NCI-H1694 (cell line): ENCODE results near the gene APRT.

Experiments used
- DNase-seq: peaks from one replicate; lab custom pipeline; 2025; lab: John Stamatoyannopoulos, UW

APRT gene, protein sequence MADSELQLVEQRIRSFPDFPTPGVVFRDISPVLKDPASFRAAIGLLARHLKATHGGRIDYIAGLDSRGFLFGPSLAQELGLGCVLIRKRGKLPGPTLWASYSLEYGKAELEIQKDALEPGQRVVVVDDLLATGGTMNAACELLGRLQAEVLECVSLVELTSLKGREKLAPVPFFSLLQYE

DNA sequence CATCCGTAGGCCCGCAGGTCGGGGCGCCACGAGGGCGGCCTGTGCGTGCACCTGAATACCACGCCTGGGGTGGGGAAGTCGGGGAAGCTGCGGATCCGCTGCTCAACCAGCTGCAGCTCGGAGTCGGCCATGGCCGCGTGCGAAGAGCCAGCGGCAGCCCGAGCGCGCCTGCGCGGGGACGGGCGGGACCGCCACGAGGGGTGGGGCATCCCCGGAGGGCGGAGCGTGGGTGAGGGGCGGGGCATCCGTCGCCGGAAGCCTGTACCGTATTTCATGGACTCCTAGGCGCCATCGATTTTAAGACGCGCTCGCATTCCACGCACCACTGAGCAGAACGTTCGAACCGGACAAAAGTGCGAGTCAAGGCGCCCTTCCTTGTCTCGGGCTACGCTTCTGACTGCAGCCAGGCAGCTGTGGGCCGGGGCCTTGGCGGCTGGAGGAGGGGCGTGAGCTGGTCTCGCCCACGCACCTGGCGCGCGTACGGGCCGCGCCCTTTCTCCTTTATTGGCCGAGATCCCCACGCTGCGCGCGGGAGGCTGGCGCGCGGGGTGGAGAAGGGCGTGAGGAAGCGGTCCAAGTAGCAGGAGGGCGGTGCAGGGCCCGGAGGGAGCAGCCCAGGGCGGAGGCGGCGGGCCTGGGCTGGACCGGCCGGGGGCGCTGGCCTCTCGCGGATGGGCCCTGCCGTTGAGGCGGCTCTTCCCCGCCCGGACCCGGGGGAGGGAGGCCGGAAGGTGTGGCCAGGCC, at the start of gene APRT:
TSS of gene APRT (minus strand) at position 160 of the 744 bp plus-strand sequence. CDS start at position 131, 29 bp downstream.
- peak; percentile 61 for DNase-seq

- no peak for DNase-seq
These were observed 49.6 kb upstream of the APRT start for GRCh38 chr16:88861359-88861758.

DNA sequence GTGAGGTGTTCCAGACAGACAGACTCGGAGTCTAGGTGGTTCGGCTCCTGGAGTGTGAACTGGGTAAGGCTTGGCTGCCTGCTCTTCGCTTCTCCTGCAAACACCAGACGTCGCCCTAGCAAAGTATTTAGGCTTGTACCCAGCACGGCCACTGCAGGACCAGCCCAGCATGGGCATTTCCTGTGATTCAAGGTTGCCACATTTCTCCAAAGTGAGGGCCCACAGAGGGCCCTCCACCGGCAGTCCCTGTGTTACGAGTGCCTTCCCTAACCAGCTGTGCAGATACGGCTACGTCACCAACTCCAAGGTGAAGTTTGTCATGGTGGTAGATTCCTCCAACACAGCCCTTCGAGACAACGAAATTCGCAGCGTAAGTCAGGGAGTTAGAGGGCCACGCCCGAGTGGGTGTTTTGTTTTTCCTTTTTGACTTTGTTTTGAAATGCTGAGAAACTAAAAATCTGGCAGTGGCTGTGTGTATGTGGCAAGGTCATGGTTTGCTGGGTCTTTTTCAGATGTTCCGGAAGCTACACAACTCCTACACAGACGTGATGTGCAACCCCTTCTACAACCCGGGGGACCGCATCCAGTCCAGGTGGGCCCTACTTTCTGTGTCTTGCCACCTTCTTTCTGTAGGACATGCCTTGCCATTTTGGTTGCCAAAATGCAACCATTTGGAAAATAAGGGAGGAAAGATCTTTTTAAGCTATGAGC, 47.8 kb upstream of the APRT start:
- no peak for DNase-seq

GRCh38 chr16:88857728-88858339, 46.1 kb upstream of the APRT start:
- peak; percentile 23 for DNase-seq

DNA sequence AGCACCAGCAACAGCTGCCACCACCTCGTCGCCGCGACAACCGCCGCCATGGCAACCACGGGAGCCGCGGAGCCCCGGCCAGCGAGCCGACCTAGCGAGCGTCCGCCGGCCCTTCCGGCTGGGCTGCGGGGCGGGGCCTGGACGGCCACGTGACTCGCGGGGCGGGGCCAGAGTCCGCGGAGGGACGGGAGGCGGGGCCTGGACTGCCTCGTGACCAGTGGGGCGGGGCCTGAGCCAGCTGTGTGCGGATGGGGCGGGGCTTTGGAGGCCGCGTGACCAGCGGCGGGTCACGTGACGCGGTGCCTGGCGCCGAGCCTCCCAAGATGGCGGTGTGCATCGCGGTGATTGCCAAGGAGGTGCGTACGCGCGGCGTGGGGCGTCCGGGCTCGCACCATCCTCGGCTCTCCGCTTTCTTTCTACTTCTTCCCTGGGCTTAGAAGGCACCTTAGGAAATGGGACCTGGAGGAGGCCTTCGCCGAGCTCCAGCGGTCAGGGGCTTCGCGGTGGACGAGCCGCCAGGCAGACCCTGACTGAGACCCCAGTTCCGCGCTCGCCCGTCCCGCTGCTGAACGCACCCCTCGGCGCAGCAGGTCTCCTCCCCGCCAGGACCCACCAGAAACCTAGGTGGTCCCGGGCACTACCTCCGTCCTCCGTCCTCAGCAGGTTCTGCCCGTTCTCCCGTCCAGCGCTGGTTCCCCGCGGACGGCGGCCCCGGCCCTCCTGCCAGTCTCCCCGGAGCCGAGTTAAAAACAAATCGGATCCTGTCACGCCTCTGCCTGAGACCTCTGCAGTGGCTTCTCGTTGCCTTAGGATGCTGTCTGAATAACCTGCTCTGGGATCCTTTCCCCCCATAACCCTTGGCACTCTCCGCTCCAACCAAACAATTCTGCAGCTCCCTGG, 45.4 kb upstream of the APRT start, which contains the start of the genes GALNS and TRAPPC2L:
TSS of gene GALNS (minus strand) at position 120 of the 900 bp plus-strand sequence. CDS start at position 50, 70 bp downstream.
TSS of gene TRAPPC2L (plus strand) at position 300 of the 900 bp plus-strand sequence. CDS start at position 324, 24 bp downstream.
- peak; percentile 68 for DNase-seq

DNA sequence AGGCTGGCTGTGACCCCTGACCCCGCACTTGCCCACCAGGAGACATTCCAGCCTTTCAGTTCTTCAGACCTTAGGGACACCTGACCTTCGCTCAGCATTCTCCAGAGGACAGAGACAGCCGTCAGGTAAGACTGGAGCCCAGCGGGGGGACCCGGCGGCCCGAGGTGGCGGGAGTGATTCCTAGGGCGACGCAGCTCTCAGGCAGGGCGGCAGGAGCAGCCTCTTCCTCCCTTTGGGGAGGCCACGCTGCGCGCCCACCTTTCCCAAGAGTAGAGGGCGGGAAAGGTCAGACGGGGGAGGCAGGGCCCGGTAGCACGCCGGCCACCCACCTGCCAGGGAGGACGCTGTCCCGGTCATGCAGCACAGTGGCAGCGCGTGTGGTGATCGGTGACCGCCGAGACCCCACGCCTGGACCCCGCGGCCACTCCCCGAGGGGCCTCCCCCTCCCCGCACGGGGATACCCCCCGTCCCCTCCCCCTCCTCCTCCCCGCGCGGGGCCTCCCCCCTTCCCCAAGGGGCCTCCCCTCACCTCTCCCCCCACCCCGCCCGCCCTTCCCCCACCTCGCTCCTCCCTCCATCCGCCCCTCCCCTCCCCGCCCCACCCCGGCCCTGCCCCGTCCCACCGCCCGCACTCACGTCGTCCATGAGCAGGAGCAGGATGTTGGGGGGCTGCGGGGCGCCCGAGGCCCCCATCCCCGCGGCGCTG, 44.5 kb upstream of the APRT start:
- no peak for DNase-seq

DNA sequence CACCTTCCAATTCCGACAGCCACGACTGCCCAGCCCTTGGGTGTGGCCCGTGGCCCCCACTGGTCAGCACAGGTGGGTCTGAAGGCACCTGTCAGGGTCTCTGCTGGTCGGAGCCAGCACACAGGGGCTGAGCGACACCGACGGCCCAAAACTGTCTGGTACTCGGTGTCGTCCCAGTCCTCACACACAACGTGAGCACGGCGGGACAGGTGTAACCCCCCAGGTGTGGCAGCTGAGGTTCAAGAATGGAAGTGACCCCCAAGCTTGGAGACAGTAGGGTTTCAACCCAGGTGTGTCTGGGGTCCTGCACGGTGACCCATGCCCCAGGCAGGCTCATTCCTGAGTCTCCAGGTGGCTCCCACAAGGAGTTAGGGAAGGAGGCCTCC, 44.0 kb upstream of the APRT start:
- no peak for DNase-seq

DNA sequence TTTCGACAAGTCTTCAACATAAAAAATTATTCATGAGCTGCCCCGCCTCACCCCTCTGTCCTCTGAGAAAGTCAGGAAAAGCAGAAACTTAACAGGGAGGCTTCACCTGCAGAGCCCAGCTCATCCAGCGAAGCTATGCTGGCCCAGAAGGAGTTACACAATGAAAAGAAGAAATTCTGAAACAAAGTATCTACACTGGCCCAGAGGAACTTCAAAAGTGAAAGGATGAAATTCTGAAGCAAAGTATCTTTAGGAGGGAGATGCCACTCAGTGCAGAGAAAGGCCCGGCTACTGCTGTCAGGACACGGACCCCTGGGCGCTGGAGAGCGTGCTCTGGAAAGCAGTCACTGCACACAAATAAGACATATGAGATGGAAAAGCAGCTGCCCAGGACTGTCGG, 43.4 kb upstream of the APRT start:
- no peak for DNase-seq

- no peak for DNase-seq
These were observed 42.8 kb upstream of the APRT start for GRCh38 chr16:88854306-88855111.

GRCh38 chr16:88853325-88853941, 41.7 kb upstream of the APRT start:
- DNase-seq, result no peak

DNA sequence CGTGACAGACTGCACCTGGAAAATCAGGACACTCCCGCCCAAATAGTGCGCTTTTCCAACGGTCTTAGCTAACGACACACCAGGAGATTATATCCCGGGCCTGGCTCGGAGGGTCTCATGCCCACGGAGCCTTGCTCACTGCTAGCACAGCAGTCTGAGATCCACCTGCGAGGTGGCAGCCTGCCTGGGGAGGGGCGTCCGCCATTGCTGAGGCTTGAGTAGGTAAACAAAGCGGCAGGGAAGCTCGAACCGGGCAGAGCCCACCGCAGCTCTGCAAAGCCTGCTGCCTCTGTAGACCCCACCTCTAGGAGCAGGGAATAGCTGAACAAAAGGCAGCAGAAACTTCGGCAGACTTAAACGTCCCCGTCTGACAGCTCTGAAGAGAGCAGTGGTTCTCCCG, 39.9 kb upstream of the APRT start:
- DNase-seq, result no peak

- DNase-seq, result no peak
These were observed 38.9 kb upstream of the APRT start for GRCh38 chr16:88850531-88851199.

GRCh38 chr16:88848557-88848956, 36.8 kb upstream of the APRT start:
- DNase-seq, result no peak

GRCh38 chr16:88847654-88848053, 35.9 kb upstream of the APRT start:
- no peak for DNase-seq

- DNase-seq, result no peak
These were observed 34.4 kb upstream of the APRT start for GRCh38 chr16:88846088-88846487.

- no peak for DNase-seq
These were observed 32.8 kb upstream of the APRT start for GRCh38 chr16:88844419-88845036.

DNA sequence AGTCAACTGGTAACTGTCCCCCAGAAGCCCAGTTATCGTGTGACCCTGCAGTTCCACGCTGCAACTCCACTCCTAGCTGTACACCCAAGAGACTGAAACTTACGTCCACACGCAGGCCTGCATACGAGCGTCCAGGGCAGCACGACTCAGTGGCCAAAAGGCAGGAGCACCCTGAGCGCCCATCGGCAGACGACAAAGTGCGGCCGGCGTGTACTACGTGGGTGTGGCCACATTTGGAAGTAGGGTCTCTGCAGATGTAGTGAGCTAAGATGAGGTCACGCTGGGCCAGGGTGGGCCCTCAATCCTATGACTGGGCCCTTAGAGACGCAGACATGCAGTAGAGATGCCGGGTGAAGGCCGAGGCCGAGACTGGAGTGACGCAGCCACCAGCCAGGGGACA, 31.5 kb upstream of the APRT start:
- DNase-seq, result no peak

GRCh38 chr16:88842806-88843205, 31.1 kb upstream of the APRT start:
- no peak for DNase-seq
